Measurements from ENCODE around the gene IKZF1. TPM values are rescaled to one million over a fixed set of nuclear protein-coding genes. Genes with fewer than 3 reads are reported as not detected.

The IKZF1 gene
- total RNA-seq, 1 experiment from 2014 or later, result 0.77 TPM

- no peak for TF ChIP-seq REST (IDR thresholded peaks at IDR 0.05; ENCODE audit: insufficient read depth in 1 of 2, low read depth in 2 of 2, low read length in 1 of 2)
- no peak for TF ChIP-seq POLR2AphosphoS5 (IDR thresholded peaks at IDR 0.05; ENCODE audit: low read depth, low read length)
- TF ChIP-seq TCF7L2 (IDR thresholded peaks at IDR 0.05; ENCODE audit: low read depth, low read length), result no peak
- TF ChIP-seq SIN3A (IDR thresholded peaks at IDR 0.05; ENCODE audit: borderline replicate concordance, insufficient read depth, low read depth, low read length), result no peak
- TF ChIP-seq CTCF (IDR thresholded peaks at IDR 0.05), result no peak
- CTCF ChIA-PET, result no interaction called here
Measured at GRCh38 chr7:50308532-50309385, 4.2 kb downstream of the IKZF1 start.

GRCh38 chr7:50309721-50310120 lies 5.2 kb downstream of the IKZF1 start:
- Histone ChIP-seq H3K4me1 (ENCODE audit: control insufficient read depth, insufficient read depth, low read length) (peaks cover 6% of the 10 kb centered on the region; the same call in 1 of the 2 replicates), H3K27me3 (ENCODE audit: control insufficient read depth, insufficient read depth, low read length) (peaks cover 54% of the 10 kb centered on the region), H3K27ac (ENCODE audit: low read length) (no peak overlapping the region), H3K9me3 (ENCODE audit: control insufficient read depth, insufficient read depth, low read depth, low read length) (no peaks in the 10 kb centered on the region), H3K4me3 (ENCODE audit: low read depth in 2 of 2, low read length in 2 of 2) (no peak overlapping the region), H3K36me3 (ENCODE audit: control insufficient read depth, insufficient read depth, low read length) (no peaks in the 10 kb centered on the region)
- intact Hi-C loops (cut with micrococcal nuclease; ENCODE audit: unreplicated experiment) (no loop called here), in situ Hi-C loops (cut with HindIII; ENCODE audit: low pct_unique_long_range_greater_than_20kb, low sequenced_read_pairs) (no loop called here)
- ChIA-PET POLR2A (no interaction called here), CTCF (interaction anchor here (0.5 kb wide), 1 partner anchor 105 kb away, joined by 4 read pairs; no protein-coding TSS in a partner anchor)
- ATAC-seq (no peak), DNase-seq (ENCODE audit: low read depth, low spot score) (no peak)
- BruUV-seq (replicated peaks), result no TSS peak
- TF ChIP-seq CTCF (IDR thresholded peaks at IDR 0.05), result no peak
- TF ChIP-seq SIN3A (IDR thresholded peaks at IDR 0.05; ENCODE audit: borderline replicate concordance, insufficient read depth, low read depth, low read length), result no peak
- TF ChIP-seq REST (IDR thresholded peaks at IDR 0.05; ENCODE audit: insufficient read depth in 1 of 2, low read depth in 2 of 2, low read length in 1 of 2), result no peak
- TF ChIP-seq POLR2AphosphoS5 (IDR thresholded peaks at IDR 0.05; ENCODE audit: low read depth, low read length), result no peak
- no peak for TF ChIP-seq TCF7L2 (IDR thresholded peaks at IDR 0.05; ENCODE audit: low read depth, low read length)

More at GRCh38 chr7:50308532-50309385, 4.2 kb downstream of the IKZF1 start:
- H3K4me3 ChIP-seq (ENCODE audit: low read depth in 2 of 2, low read length in 2 of 2), result no peak overlapping the region
- DNase-seq (ENCODE audit: low read depth, low spot score) (no peak), ATAC-seq (no peak)
- POLR2A ChIA-PET, result no interaction called here
- no peak overlapping the region for H3K27ac ChIP-seq (ENCODE audit: low read length)
- intact Hi-C loops (cut with micrococcal nuclease; ENCODE audit: unreplicated experiment), result no loop called here
- peaks cover 6% of the 10 kb centered on the region; the same call in 1 of the 2 replicates for H3K4me1 ChIP-seq (ENCODE audit: control insufficient read depth, insufficient read depth, low read length)
- no peaks in the 10 kb centered on the region for H3K36me3 ChIP-seq (ENCODE audit: control insufficient read depth, insufficient read depth, low read length)
- H3K27me3 ChIP-seq (ENCODE audit: control insufficient read depth, insufficient read depth, low read length), result peaks cover 54% of the 10 kb centered on the region
- no peaks in the 10 kb centered on the region for H3K9me3 ChIP-seq (ENCODE audit: control insufficient read depth, insufficient read depth, low read depth, low read length)
- BruUV-seq (replicated peaks), result no TSS peak
- in situ Hi-C loops (cut with HindIII; ENCODE audit: low pct_unique_long_range_greater_than_20kb, low sequenced_read_pairs), result no loop called here
